WERI-Rb-1 (cell line): ENCODE results near the gene KRTAP10-9.
"Not testable (repeated sequence)": the region's sequence is repeated elsewhere in the genome, so short reads cannot be mapped to it uniquely, and the experiment has no call there.

Source experiments
- DNase-seq: peaks from one replicate; pipeline ENCODE4 v3.0.0-alpha.2; 2020
- H3K27ac ChIP-seq: fragments of 250-450 bp; sonication (Bioruptor Pico); 2 replicates; pipeline ENCODE4 v1.5.1; 2020; ENCODE audit warnings: mild to moderate bottlenecking, moderate library complexity
- H3K27me3 ChIP-seq: fragments of 250-450 bp; sonication (Bioruptor Pico); 2 replicates; pipeline ENCODE4 v1.5.1; 2021; ENCODE audit warnings: mild to moderate bottlenecking, low read depth, moderate library complexity; ENCODE audit not compliant: insufficient read depth, severe bottlenecking
- H3K36me3 ChIP-seq: fragments of 250-450 bp; sonication (Bioruptor Pico); 2 replicates; pipeline ENCODE4 v1.5.1; 2020; ENCODE audit warnings: mild to moderate bottlenecking, moderate library complexity
- H3K4me3 ChIP-seq: 2 replicates; pipeline ENCODE4 v1.5.1; 2011; ENCODE audit warnings: low read depth, mild to moderate bottlenecking, control low read depth, low read length
- H3K9me3 ChIP-seq: fragments of 250-450 bp; sonication (Bioruptor Pico); 2 replicates; pipeline ENCODE4 v1.5.1; 2021; ENCODE audit warnings: mild to moderate bottlenecking, moderate library complexity; ENCODE audit not compliant: severe bottlenecking
- TF ChIP-seq, protein P1 (sequence below): IDR thresholded peaks from 2 replicates; pipeline ENCODE4 v1.5.1; 2011; ENCODE audit warnings: low read depth, mild to moderate bottlenecking, control low read depth, inconsistent platforms, low read length

The KRTAP10-9 gene

DNA sequence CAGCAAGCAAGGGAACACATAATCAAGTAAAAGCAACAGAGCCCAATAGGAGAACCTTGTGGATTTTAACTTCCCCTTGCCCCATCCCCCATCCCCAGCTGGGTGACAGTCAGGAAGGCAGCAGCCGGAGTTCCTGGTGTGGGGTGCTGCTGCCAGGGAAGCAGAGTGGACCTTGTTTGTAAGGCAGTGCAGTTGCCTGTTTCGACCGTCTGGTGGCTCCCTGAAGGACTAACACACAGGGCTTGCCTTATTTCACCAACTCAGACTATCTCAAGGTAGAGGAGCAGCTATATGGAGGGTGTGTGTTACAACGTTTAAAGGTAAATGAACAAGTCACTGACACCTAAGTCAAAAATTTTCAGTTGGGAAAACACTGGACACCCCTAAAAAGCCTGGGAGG, 8.4 kb upstream of the KRTAP10-9 start:
- Histone ChIP-seq H3K27me3 (no peaks in the 10 kb centered on the region), H3K9me3 (peaks cover 29% of the 10 kb centered on the region), H3K4me3 (no peak overlapping the region), H3K27ac (no peak overlapping the region), H3K36me3 (no peaks in the 10 kb centered on the region)
- peak; percentile 58 for DNase-seq
- TF ChIP-seq, protein P1, sequence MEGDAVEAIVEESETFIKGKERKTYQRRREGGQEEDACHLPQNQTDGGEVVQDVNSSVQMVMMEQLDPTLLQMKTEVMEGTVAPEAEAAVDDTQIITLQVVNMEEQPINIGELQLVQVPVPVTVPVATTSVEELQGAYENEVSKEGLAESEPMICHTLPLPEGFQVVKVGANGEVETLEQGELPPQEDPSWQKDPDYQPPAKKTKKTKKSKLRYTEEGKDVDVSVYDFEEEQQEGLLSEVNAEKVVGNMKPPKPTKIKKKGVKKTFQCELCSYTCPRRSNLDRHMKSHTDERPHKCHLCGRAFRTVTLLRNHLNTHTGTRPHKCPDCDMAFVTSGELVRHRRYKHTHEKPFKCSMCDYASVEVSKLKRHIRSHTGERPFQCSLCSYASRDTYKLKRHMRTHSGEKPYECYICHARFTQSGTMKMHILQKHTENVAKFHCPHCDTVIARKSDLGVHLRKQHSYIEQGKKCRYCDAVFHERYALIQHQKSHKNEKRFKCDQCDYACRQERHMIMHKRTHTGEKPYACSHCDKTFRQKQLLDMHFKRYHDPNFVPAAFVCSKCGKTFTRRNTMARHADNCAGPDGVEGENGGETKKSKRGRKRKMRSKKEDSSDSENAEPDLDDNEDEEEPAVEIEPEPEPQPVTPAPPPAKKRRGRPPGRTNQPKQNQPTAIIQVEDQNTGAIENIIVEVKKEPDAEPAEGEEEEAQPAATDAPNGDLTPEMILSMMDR: peak; percentile 60

DNA sequence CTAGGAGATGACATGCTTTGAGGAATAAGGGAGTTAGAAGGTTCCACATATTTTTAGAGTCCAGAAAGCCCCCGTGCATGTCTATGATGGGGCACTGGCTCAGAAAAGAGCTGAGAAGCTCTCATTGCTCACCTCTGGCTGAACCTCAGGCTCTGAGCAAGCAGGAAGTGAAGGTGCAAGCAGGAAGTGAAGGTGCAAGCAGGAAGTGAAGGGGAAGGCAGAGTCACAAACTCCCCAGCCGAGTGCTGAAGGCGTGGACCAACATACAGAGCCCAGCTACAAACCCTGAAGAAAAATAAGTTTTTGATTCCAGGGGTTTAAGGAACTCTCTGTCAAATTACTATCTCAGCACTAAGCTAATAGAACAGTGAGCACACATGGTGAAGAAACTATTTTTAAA, 8.0 kb upstream of the KRTAP10-9 start:
- Histone ChIP-seq H3K9me3 (peaks cover 32% of the 10 kb centered on the region), H3K4me3 (no peak overlapping the region), H3K27ac (no peak overlapping the region), H3K36me3 (no peaks in the 10 kb centered on the region), H3K27me3 (no peaks in the 10 kb centered on the region)
- TF ChIP-seq, protein P1: no peak
- DNase-seq: no peak

DNA sequence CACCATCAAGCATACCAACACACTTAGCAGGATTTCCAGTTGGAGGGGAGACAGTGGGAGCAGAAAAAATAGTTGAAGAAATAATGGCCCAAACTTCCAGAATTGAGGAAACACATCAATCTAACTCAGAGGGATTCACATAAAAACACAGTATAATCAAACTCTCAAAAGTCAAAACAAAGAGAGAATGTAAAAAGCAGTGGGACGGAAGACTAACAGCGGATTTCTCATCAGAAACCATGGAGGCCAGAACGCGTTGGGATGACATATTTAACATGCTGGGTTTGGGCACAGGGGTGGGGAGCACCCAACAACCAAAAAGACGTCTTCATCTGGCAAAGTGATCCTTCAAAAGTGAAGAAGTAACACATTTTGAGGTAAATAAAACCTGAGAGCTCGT, 7.0 kb upstream of the KRTAP10-9 start:
- Histone ChIP-seq H3K36me3 (no peaks in the 10 kb centered on the region), H3K4me3 (no peak overlapping the region), H3K27ac (no peak overlapping the region), H3K27me3 (no peaks in the 10 kb centered on the region), H3K9me3 (peaks cover 41% of the 10 kb centered on the region)
- TF ChIP-seq, protein P1: no peak
- no peak for DNase-seq

DNA sequence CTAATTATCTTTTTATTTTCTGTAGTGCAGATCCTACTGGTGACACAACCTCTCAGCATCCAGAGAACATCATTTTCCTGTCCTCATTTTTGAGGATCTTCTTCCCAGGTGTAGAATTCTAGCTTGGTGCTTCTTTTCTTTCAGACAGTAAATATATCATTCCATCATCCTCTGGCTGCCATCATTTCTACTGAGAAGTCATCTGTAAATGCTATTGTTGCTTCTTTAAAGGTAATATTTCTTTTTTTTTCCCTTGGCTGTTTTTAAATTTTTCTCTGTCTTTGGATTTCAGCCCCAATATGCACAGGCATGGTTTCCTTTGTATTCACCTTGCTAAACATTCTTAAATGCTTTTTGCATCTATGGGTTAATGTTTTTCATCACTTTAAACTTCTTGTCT, 3.3 kb upstream of the KRTAP10-9 start:
- Histone ChIP-seq H3K27ac (no peak overlapping the region), H3K4me3 (no peak overlapping the region), H3K9me3 (peaks cover 52% of the 10 kb centered on the region), H3K27me3 (no peaks in the 10 kb centered on the region), H3K36me3 (no peaks in the 10 kb centered on the region)
- TF ChIP-seq, protein P1: no peak
- DNase-seq: no peak

DNA sequence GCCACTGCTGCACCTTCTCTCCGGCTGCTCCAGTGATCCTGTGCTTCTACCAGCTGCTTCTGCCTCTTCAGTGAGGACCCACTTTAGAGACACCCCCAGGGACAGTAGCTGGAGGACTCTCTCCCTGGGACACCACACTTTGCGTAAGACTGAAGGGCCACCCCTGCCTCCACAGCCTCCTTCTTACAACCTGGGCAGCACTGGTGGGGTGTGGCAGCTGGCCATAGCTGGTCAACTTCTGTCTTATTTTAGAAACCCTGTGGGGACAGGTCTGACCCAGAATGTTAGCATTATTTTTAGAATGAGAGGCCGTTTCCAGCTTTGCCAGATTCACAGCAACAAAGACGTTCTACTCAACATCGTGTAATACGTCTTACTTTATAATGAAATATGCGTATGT, 1.1 kb upstream of the KRTAP10-9 start:
- Histone ChIP-seq H3K27me3 (no peaks in the 10 kb centered on the region), H3K9me3 (peaks cover 41% of the 10 kb centered on the region), H3K36me3 (no peaks in the 10 kb centered on the region), H3K4me3 (no peak overlapping the region), H3K27ac (no peak overlapping the region)
- no peak for DNase-seq
- TF ChIP-seq, protein P1: no peak

DNA sequence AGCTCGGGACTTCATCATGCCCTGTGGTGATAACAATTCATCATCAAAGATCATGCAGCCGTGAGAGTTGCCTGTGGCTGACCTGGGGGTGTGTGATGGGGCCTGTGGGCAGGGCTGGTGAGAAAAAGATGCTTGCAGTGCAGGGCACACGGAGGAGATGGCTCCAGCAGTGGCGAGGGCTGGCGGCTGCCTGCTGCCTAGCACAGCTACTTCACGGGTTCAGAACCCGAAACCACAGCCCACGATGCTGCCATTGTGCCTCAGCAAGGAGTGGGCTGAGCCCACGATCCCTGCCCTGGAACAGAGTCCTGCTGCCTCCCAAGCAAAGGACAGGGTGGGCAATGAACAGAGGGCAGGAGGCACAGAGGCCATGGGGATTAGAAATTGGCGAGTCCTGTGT, 631 bp upstream of the KRTAP10-9 start:
- no peak for DNase-seq
- Histone ChIP-seq H3K36me3 (no peaks in the 10 kb centered on the region), H3K27me3 (no peaks in the 10 kb centered on the region), H3K27ac (no peak overlapping the region), H3K4me3 (no peak overlapping the region), H3K9me3 (peaks cover 45% of the 10 kb centered on the region)
- TF ChIP-seq, protein P1: no peak

DNA sequence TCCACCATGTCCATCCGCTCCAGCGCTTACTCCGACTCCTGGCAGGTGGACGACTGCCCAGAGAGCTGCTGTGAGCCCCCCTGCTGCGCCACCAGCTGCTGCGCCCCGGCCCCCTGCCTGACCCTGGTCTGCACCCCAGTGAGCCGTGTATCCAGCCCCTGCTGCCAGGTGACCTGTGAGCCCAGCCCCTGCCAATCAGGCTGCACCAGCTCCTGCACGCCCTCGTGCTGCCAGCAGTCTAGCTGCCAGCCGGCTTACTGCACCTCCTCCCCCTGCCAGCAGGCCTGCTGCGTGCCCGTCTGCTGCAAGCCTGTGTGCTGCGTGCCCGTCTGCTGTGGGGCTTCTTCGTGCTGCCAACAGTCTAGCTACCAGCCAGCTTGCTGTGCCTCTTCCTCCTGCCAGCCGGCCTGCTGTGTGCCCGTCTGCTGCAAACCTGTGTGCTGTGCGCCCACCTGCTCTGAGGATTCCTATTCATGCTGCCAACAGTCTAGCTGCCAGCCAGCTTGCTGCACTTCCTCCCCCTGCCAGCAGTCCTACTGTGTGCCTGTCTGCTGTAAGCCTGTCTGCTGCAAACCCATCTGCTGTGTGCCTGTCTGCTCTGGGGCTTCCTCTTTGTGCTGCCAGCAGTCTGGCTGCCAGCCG, 409 bp downstream of the KRTAP10-9 start:
- H3K4me3 ChIP-seq, H3K27me3 ChIP-seq, H3K27ac ChIP-seq, H3K36me3 ChIP-seq, DNase-seq: not testable (repeated sequence)
- H3K9me3 ChIP-seq: peaks cover 55% of the 10 kb centered on the region

DNA sequence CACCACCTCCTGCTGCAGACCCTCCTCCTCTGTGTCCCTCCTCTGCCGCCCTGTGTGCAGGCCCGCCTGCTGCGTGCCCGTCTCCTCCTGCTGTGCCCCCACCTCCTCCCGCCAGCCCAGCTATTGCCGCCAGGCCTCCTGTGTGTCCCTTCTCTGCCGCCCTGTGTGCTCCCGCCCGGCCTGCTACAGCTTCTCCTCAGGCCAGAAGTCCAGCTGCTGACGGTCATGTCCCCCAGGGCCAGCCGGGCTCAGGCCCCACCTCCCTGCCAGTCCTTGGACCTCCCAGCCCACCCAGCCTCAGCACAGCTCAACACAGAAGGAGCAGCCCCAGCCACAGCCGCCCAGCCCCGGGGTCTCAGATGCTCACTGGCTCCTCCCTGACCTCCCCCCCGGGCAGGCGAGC, 939 bp downstream of the KRTAP10-9 start:
- H3K36me3 ChIP-seq, H3K27me3 ChIP-seq, H3K27ac ChIP-seq, DNase-seq, H3K4me3 ChIP-seq: not testable (repeated sequence)
- H3K9me3 ChIP-seq: peaks cover 55% of the 10 kb centered on the region
